HuH-7 (cell line): ENCODE measurements around the gene STK39.
A peak's percentile ranks its signal among the peaks of the same experiment; 100 is the strongest.

Experiments used
- DNase-seq: peaks from one replicate; pipeline ENCODE4 v3.0.0; 2011; ENCODE audit warnings: low spot score

The STK39 gene

DNA sequence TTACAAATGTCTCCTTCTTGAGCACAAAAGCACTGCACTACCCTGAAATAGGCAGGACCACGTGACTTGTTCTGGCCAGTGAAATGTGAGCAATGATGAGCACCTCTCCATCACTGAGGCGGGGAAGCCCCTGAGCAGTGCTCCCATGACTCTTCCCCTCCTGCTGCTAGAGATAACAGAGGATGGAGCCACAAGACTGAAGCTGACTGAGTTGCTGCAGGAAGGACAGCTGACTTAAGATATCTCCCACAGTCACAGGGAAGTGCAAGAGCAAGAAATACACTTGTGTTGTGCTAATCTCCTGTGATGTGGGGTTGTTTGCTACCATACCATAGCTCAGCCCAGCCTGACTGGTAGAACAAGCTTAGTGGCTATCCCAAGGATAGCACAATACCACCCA lies 38.7 kb downstream of the STK39 start:
- DNase-seq = no peak

DNA sequence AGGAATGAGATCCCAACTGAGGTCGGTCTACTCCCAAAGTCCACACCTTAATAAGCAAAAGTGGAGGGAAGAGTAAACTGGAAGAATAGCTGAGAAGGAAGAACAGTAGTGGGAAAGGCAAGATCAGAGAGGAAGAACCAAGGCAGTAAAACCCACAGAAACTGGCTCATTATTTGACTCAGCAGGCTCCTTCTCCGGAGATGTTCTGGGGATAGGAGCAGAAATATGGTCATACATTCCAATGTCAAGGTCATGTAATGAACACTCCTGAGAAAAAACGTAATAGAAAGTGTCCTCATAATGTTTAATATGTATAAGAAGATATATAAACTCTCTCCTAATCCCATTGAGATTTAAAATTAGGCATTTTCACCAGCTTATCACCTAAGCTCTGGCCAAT lies 39.5 kb downstream of the STK39 start:
- no peak for DNase-seq

DNA sequence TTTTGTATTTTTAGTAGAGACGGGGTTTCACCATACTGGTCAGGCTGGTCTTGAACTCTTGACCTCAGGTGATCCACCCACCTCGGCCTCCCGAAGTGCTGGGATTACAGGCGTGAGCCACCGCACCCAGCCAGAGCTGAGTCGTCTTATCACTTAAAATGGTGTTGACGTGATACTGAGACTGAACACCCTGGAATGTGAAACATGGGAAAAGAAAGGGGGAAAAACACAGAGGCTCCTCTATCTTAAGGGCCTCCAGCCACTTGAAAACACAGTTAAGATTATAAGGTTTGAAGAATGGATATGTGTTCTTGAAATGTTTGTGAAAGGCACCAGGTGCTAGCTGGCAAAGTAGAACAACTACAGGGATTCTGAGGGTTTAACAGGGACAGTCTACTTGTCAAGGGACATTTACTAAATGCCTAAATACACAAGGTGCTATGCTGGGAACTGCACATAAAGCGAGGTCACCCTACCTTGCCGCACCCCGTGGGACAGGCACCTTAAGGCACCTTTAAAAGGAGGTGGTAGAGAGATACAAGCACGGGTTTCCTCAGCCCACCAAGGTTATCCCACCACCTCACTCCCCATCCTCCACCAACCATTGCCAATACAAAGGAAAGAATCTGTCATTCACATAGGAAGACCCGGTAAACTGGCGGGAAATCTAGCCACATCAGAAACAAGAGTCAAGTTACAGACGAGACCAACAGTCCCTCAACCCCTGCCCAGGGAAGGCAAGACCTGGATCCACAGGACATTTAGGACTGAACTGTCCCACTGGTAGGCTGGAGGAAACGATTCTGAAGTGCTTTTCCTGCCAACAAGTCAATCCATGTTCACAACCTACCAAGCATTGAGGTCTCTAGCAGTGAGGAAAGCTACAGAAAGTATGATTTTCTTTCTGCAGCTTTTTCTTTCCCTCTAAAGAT lies 43.4 kb downstream of the STK39 start:
- no peak for DNase-seq

DNA sequence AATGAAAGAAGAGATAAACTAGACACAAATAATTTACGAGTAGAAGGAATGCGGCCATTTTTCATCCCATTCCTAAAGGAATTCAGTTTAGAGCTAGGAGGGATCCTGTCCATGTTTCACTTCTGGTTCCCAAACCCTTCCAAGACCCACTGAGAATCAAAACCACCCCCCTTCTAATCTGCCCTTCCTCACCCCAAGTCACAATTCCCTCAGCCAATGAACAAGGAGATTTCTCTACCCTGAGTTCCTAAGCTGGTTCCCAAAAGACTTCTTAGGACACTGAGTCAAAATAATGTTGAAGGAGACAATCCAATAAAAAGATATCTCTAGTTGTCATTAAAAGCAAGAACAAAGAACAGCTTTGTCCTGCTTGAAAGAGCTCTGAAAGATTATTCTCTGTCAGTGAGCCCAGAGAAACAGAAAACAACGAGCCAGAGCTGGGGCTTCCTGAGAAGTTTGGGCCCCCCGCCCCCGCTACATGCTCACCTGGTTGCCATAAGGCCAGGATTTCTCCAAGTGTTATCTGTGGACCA lies 45.7 kb downstream of the STK39 start:
- DNase-seq = no peak

DNA sequence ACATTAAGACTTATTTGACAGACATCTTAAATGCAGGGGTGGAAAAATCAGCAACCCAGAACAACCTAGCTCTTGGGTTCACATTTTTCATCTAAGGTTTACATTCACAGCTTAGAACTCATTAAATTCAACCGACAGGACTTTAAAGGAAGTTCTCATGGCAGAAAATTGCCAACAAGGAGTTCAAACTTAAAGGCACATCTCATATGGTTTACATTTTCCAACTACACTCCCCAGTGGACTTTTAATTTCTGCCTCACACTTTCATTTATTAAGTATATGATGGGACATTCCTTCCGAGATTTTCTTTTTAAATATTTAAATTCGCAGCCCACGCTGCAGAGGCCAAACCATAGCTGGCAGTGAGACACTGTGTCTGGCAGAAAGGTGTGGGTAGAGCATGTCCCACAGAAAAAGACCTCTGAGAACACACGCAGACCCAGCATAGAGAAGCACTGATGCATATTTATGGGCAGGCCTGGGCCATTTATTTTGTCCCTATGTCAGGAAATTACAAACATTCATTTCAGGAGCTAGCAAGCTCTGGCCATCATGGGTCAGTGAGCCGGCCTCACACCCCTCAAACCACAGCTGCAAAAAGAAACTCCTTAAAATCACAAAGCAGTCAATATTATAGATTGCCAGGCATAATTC lies 46.3 kb downstream of the STK39 start:
- no peak for DNase-seq

DNA sequence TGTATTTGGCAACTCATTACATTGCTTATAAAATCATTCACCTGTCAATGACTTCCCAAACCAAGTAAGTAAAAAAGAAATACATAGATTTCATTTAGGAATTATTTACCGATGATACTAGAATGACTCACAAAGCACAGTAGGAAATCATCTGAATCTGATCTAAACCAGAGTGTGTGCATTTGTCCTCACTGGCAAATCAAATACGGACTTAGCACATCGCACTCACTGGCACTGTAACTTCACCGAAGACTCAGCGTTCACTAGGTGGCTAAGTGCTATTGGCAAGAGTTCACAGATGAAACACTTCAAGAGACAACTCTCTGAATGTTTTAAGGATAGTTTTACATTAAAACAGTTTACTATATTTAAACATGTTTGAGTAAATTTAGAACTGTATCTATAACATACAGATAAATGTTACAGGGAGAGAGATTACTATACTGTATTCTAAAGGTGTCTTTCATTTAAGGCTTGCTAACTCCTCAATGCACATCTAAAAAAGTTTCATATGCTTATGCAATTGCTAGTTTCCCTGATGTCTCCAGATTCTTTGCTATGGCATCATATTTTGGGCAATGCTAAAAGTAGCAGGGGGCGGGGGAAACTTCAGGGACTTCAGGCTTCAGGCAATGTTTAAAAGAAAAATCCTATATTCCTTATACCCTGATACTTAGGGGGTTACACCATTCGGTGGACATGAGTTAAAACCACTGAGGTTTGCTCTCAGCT lies 48.8 kb downstream of the STK39 start:
- DNase-seq = no peak

DNA sequence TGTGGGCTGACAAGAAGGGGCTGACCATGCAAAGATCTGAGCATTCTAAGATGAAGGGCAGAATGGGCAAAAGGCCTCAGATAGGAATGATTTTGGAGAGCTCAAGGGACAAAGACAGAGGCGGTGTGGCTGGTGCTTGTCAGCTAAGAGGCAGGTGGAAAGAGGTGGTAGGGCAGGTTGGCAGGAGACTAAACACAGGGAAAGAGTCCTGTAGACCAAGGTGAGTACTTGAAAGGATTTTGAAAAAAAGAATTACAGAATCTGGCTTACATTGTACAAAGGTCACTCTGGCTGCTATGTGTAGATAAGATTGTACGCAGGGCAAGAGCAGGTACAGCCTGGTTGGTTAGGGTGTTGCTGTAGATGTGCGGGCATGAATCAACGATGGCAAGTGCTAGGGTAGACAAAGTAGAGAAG lies 50.6 kb downstream of the STK39 start:
- no peak for DNase-seq

DNA sequence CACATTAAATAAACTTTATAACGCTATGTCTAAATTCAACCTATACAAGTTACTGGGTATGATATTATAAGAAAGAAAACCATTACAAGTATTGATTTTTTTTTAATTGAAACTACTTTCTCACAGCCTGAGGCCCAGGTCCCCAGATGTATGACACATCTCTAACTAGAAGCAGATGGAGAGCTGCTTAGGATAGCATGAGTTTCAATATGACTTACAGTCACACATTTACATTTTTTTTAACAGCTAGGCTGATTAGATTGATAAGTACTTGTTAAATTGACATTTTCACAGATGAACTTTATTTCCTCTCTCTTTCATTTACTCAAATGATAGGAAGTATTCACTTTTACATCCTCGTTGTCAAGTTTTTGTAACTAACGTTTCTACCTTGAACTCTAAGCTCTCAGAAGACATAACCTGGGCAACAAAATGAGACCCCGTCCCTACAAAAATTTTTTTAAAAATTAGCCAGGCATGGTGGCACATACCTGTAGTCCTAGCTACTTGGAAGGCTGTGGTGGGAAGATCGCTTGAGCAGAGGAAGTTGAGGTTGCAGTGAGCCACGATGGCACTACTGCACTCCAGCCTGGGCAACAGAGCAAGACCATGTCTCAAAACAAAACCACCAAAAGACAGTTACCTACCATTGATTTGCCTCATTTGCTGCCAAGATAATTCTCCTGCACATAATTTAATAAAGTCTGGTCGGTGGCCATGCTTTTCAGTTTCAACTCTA lies 52.4 kb downstream of the STK39 start:
- no peak for DNase-seq

DNA sequence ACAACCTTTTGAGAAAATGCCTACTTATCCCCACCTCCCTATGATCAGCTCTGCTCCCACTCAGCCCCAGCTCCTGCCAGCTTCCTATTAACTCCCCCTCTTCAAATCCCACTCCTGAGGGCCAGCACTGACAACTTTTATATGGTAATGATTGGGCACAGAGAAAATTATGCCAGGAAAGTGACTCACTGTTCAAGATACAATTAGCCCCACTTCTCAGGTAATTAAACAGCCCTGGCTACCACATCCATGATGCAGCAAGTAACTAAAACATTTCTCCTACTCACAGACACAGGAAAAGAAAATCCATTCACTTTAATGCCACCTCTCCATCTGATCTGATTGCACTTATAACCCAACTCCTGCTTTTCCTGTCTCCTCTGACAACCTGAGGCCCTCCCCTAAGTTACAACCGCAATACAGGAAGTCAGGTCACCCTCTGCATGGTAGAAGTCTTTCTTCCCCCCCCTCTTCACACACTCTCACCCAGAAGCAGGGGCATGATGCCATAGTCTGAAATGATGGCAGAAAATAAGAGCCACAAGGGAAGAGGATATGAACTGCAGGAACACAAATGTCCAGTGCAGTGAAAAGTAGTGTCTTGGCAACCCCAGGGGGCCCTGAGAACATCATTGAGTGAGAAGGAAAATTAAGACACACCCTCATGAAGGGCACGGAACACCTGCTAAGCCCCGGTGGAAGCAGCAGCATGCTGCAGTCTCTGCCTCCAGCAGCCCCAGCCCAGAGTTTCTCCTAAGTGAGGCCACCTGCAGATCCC lies 54.4 kb downstream of the STK39 start:
- DNase-seq = no peak

DNA sequence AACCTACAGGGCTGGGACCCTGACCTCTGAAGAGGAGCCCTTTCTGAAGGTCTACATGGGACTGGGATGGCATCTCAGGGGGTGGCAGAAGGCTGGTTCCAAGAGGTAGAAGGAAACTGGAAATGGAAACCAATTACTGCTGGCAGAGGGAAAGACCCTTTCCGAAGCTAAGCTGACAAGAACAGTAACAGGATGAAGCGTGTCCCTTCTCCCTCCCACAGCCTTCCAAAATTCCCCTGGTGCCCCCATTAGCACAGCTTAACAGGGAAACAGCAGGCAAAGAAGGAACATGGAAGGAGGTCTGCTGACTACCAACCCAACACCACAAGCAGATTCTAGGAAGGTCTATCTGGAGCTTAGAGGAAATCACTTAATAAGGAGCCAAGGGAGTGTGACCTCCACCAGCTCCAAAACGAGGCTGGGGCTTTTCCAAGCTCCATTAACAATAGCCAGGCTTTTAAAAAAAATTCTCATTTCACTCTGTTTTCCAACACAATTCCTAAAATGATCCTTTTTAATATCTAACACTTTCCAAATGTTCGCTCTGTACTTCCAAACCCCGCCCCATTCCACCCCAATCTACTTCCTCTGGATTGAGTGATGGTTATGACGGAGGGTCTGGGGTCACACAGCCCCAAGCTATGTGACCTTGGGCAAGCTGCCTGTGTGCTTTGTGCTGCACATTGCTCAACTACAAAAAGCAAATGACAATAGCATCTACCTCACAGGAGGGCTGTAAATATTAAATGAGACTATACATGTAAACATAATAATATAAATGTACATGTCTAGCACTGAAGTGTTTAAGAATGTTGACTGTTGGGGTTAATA lies 55.2 kb downstream of the STK39 start:
- peak; percentile 29 for DNase-seq

DNA sequence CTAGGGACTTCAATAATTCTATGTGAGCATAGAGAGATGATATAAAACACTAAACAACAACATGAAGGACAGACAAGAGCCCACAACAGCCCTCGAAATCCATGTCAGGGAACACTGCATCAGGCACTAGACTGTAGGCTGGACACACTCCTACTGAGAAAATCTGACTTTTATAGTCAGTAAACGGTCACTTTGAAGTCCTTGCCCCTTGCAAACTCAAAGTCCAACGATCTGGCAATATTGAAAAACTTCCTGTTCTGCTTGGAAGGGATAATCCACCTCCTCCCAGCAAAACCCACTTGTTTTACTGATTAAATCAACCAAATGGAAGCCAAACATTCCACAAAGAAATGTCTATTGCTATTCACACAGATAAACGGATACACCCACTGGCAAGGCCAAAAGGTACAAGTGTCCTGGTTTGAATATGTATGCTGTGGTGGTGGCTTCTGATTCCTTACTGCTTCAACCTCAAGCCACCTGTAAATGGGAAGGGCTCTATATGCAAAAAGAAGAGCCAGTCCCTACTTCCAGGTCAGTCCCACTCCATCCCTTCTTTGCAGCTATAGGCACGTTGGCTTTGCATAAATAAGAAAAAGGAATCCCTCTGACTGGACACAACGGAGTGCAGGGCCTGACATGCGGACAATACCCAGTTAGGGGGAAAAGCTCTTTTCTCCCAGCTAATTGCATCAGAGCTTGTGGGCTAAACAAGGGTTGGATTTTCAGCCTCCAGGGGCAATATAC lies 56.6 kb downstream of the STK39 start:
- DNase-seq = no peak

DNA sequence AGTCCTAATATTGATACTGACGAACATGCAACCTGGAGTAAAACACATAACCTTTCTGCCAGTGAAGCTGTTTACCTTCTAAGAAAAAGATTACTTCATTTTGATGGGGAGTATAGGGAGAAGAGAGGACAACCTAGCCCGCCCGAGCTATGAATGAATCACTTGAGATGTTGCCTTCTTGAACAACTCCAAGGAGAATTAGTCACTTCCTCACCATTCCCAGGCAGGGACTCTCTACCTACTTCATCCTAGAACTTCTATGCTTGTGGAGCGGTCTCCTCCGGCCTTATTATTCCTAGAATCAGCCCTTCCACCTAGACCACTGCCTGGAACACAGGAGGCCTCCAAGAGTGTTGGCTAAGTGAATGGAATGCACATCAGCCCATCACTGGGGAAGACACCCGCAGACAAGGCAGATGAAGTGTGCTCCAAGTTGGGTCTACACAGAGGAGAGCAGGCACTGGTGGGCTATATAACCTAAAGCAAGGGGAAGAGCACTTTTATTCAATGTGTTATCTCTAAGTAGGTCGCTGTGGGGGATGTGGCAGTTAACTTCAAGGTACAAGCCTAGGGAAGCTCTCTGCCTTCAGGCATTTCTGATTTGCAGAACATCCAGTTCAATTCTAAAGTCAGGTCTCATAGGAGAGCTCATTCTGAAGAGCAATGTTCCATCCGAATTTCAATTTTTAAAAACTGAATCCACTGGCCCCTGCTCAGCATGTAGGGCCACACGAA lies 57.4 kb downstream of the STK39 start:
- DNase-seq = no peak

DNA sequence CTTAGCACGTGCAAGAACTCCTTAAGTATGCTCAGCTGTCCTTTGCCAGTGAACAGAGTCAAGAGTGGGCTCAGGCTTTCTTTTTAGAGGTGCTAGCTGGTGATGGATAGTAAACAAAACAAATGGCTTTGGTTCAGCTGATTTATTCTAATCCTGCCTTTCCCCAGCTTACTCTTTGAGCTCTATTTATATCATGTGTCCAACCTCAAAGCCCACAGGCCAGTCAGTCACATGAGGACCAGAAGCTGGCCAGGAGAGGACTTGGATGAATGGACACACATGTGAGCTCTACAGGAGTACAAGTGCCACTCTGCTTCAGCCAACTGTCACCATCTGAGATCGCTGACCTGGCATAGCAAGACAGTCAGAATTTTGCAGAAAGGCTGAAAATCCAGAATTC lies 59.4 kb downstream of the STK39 start:
- no peak for DNase-seq

DNA sequence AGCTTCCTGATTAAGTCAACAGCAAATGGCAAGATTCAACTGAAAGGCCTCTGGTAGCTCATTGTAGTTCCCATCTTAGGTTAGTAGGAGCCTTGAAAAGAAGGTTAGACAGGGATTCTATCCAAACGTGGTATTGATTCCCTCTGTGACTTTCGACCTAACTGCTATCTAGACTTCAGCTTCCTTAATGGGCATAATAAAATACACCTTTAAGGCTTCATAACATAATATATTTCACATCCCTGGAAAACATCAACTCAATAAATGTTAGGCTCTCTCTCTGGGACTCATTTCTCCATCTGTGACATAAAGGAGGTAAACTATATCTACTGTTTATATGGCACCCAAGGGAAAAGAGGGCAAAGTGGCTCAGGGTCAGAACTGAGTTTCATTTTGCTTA lies 60.9 kb downstream of the STK39 start:
- DNase-seq = no peak

DNA sequence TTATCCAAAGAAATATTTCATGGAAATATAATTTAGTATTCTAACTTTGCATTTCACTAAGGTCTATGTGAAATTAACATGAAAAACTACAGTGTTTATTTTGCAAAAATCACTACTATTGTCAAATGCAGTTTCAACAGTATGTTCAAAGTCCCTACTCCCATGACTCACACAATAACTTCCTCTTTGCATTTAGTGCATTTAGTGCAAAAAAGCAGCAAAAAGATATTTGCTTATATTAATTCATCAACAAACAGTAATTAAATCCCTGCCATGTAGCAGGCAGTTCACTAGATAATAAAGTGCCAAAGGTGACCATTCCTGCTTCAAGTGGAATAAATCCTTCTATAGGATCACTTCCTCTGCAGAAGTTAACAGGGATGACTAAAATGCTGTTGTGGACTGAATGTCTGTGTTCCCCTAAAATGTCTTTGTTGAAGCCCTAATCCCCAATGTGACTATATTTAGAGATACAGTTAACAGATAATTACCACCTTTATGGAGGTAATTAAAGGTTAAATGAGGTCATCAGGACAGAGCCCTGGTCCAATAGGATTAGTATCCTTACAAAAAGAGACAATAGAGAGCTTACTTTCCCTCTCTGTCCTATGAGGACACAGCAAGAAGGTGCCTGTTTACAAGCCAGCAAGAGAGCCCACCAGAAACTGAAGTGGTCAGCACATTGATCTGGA lies 61.7 kb downstream of the STK39 start:
- no peak for DNase-seq

DNA sequence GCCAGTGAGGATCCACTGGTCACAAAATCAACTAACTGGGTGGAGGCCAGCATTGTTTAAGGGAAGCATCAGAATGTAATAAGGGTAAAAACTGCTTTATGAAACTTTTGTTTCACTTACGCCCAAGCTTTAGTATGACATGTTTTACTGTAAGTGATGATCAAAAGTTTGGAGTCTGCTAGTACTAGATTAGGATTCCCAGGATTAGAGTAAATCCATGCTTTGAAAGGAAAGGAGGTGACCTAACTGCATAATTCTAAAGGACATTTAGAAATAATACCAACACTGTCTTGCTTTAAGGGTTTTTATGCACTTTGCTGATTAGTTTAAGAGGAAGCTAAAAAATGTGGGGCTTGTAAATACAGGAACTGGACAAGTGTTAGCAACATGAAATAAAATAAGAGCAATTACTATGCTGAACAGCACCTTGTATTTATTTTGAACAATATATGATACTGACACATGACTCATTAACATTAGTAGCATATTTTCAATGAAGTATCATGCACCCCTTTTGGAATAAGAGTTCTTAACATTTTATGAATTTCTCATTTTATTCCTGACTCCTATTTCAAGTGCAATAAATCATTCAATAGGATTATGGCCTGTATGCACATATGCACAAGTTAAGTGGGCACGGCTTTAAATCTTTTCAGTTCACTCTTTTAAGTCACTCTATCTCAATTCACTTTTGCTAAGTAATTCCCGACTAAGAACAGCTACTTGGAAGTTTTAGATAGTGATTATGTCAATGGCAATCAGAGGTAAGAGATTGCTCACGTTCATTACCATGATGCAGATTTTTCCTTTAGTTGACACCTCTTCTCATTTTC lies 62.5 kb downstream of the STK39 start:
- no peak for DNase-seq

DNA sequence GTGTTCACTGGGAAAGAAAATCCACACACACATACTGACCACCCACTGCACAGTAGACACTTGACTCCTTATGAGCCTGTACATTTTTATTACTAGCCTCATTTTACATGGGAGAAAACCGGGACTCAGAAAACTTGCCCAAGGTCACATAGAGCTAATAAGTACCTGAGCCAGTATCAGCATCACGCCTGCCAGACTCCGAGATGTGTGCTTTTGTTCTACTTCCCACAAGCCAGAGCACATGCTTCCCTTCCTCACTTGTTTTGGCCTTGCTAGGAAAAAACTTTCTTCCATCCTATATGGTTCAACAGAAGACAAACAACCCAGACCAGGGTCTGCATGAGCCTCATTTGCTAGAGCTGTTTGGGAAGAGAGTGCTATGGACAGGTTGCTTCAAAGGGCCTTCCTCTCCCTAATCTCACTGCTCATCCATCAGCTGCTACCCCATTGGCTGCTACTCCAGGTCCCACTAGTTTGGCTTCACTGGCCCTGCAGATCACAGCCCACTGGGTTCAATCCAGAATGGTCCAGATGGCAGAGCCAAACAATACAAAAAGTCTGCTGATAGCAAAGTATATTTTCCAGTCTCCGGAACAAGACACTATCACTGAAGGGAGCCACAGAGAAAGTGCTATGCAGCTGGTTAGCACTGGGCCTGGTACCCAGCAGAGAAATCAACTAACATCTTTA lies 63.9 kb downstream of the STK39 start:
- no peak for DNase-seq
